GM18868 (cell line): Measurements from ENCODE around the gene NOL6.
A peak's percentile ranks its signal among the peaks of the same experiment; 100 is the strongest.
"Not testable (repeated sequence)": the region's sequence is repeated elsewhere in the genome, so short reads cannot be mapped to it uniquely, and the experiment has no call there.

Source experiments
- ATAC-seq: cut with Tn5 transposase; IDR thresholded peaks from one replicate; pipeline ENCODE4 v1.9.1; 2021; ENCODE audit warnings: mild to moderate bottlenecking, moderate library complexity; ENCODE audit not compliant: unreplicated experiment

The NOL6 gene

GRCh38 chr9:33436445-33436844 is 37.3 kb downstream of the NOL6 start:
- ATAC-seq: no peak

GRCh38 chr9:33435821-33436277 is 37.9 kb downstream of the NOL6 start:
- no peak for ATAC-seq

- ATAC-seq: no peak
These were observed 39.2 kb downstream of the NOL6 start for GRCh38 chr9:33434317-33435105.

GRCh38 chr9:33433871-33434270 is 39.9 kb downstream of the NOL6 start:
- no peak for ATAC-seq

GRCh38 chr9:33431420-33431819 is 42.3 kb downstream of the NOL6 start:
- ATAC-seq: no peak

- ATAC-seq: no peak
These were observed 42.8 kb downstream of the NOL6 start for GRCh38 chr9:33430942-33431341.

- ATAC-seq: no peak
These were observed 44.3 kb downstream of the NOL6 start for GRCh38 chr9:33429256-33429985.

- ATAC-seq: no peak
These were observed 46.9 kb downstream of the NOL6 start for GRCh38 chr9:33426843-33427293.

- no peak for ATAC-seq
These were observed 48.6 kb downstream of the NOL6 start for GRCh38 chr9:33425128-33425533.

GRCh38 chr9:33424492-33424891 is 49.2 kb downstream of the NOL6 start:
- not testable (repeated sequence) for ATAC-seq

GRCh38 chr9:33424043-33424442 is 49.7 kb downstream of the NOL6 start:
- ATAC-seq: not testable (repeated sequence)

- ATAC-seq: no peak
These were observed 53.9 kb downstream of the NOL6 start for GRCh38 chr9:33419708-33420303.

GRCh38 chr9:33418090-33418489 is 55.6 kb downstream of the NOL6 start:
- no peak for ATAC-seq

GRCh38 chr9:33416996-33417395 is 56.7 kb downstream of the NOL6 start:
- ATAC-seq: no peak

- ATAC-seq: peak; percentile 86
These were observed 58.2 kb downstream of the NOL6 start for GRCh38 chr9:33415501-33416038.

GRCh38 chr9:33414889-33415500 is 58.7 kb downstream of the NOL6 start:
- ATAC-seq: no peak

- ATAC-seq: no peak
These were observed 59.5 kb downstream of the NOL6 start for GRCh38 chr9:33414268-33414667.
